Purkinje cell (primary cell): ENCODE measurements around the gene EPPIN. TPM values are rescaled to one million over a fixed set of nuclear protein-coding genes. Genes with fewer than 3 reads are reported as not detected.

Source experiments
- polyA plus RNA-seq: library from polyadenylated mRNA; unstranded; fragments of >200 nt; fragmentation: Nextera tagmentation; gene quantifications from 2 replicates; pipeline ENCODE4 v1.2.1, GENCODE V29; 2014

Gene EPPIN
- not detected in 2 replicates for polyA plus RNA-seq

DNA sequence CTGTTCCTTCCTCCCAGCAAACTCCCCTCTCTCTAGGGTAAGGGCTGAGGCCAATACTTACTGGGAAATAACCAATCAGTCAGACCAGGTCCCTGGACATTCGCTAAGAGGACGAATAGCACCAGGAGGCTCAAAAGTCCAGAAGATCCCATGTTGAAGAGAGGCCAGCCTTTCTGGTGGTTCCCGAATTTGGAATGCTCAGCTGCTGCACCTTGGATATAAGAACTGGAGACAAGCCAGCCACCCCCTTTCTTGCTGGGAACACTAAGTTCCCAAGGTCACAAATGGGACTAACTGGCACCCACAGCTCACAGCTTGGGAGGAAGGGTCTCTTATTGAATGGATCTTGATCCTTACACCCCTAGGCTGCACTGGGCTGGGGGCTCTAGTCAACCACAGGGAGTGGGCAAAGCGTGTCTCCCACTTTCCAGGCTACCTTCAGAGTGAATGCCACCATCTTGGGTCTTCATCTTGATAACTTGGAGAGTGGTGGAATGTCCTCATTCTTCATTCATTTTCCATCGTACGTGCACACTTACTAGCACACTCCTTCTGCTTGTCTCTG lies at the start of gene EPPIN:
Gene EPPIN (minus strand): TSS at position 196 of the 565 bp plus-strand sequence. CDS start 44 bp downstream, at position 152.

DNA sequence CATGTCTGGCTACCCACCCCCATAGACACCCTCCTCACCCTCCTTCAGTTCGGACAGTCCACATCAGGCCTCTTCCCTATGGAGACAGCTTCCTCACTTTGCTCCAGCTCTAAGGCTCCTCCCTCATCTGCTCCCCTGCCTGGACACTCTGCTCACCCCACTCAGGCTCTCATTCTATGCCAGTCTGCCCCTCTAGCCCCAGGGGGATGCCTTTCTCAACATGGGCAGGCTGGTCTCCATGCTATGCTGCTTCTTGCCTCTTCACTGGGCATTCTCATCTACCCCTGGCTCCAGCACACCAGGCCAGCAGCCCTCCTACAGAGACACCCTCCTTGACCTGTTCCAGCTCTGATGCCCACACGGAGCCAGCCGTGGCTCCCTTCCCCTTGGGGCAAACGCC lies 32.0 kb upstream of the EPPIN start, which contains the start of gene WFDC8:
Gene WFDC8 (minus strand): TSS at position 101 of the 400 bp plus-strand sequence. CDS start 37 bp downstream, at position 64.

DNA sequence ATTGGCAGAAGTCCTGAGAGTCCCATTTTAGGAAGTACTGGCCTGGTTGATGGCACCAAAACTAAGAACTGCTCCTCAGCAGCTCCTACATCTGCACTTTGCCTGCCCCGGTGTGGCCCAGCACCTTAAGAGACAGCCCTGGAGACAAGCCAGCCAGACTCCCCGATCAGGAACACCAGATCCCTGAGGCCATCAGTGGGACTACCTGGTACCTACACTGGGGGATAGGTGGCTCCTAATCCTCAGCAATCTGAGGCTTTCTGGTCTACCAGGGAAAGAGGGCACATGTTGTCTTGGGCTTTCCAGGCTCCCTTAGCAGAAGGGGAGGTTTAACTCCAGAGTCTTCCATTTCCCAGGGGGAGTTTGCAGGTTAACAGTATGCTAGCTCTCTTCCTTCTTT lies 7.8 kb downstream of the EPPIN start, which contains the start of gene WFDC6:
Gene WFDC6 (minus strand): TSS at position 101 of the 400 bp plus-strand sequence. CDS start 75 bp downstream, at position 26.

DNA sequence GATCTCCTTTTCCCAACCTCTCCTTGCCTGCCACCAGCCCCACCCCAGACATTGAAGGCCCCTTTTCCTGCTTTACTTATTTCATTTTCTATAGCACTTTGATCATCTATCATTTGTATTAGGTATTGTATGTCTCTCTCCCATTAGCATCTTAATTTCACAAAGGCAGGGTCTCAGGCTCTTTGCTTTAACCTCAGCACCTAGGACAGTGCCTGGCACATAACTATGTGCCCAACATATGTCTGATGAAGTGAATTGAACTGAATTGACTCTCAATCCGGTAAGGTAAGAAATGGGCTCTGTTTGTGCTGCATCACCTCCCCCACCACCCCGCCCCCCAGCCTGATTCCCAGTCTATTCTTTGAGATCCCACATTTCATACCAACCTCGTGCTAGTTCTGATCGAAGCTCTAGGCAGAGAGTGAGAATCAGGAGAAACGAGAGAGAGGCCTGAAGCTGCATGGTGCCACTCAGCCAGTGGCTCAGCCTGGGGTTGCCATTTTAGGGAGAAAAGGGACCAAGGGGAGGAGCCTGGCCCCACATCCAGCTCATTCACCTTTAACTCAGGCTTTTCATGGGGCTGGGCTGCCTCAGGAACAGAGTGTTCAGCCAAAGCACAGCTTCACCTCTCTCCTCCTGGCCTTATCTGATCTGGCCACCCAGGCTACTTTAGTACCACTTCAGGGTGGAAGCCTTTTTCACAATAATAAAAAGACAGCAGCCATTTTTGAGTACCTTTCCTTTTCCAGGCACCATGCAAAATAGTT lies 31.9 kb downstream of the EPPIN start, which contains the start of gene SPINT3:
Gene SPINT3 (minus strand): TSS at position 476 of the 767 bp plus-strand sequence. CDS start 14 bp downstream, at position 462.

Other genes starting within 250 kb of the EPPIN start
- not detected in 2 replicates for gene RBPJL, start 240.6 kb downstream of the EPPIN start, polyA plus RNA-seq
- not detected in 2 replicates for gene MATN4, start 239.1 kb downstream of the EPPIN start, polyA plus RNA-seq
- 0.42 and 0.70 TPM in 2 replicates for gene SDC4, start 199.0 kb downstream of the EPPIN start, polyA plus RNA-seq
- gene SYS1, start 184.2 kb downstream of the EPPIN start, polyA plus RNA-seq = 21.0 and 36.5 TPM in 2 replicates
- gene TP53TG5, start 169.1 kb downstream of the EPPIN start, polyA plus RNA-seq = 2.1 and 3.8 TPM in 2 replicates
- gene DBNDD2, start 139.1 kb downstream of the EPPIN start, polyA plus RNA-seq = 608 and 690 TPM in 2 replicates
- gene PIGT, start 131.3 kb downstream of the EPPIN start, polyA plus RNA-seq = 386 and 507 TPM in 2 replicates
- gene WFDC2, start 77.6 kb downstream of the EPPIN start, polyA plus RNA-seq = 4.3 and 6.1 TPM in 2 replicates
- gene SPINT3, start 31.8 kb downstream of the EPPIN start, polyA plus RNA-seq = not detected in 2 replicates
- gene WFDC6, start 7.9 kb downstream of the EPPIN start, polyA plus RNA-seq = not detected in 2 replicates
- not detected in 2 replicates for gene WFDC8, start 31.9 kb upstream of the EPPIN start, polyA plus RNA-seq
- not detected in 2 replicates for gene WFDC10A, start 82.3 kb upstream of the EPPIN start, polyA plus RNA-seq
- gene WFDC9, start 83.9 kb upstream of the EPPIN start, polyA plus RNA-seq = not detected in 2 replicates
- gene WFDC11, start 122.8 kb upstream of the EPPIN start, polyA plus RNA-seq = not detected in 2 replicates
- gene WFDC13, start 154.6 kb upstream of the EPPIN start, polyA plus RNA-seq = not detected in 2 replicates
- not detected in 2 replicates for gene WFDC10B, start 157.6 kb upstream of the EPPIN start, polyA plus RNA-seq
- gene SPINT4, start 174.9 kb upstream of the EPPIN start, polyA plus RNA-seq = not detected in 2 replicates
- gene WFDC3, start 244.5 kb upstream of the EPPIN start, polyA plus RNA-seq = 3.9 and 7.5 TPM in 2 replicates
- gene DNTTIP1, start 244.6 kb upstream of the EPPIN start, polyA plus RNA-seq = 13.8 and 27.6 TPM in 2 replicates